Lung (tissue), 12 donors: Measurements from ENCODE around the gene TSR1. TPM values are rescaled to one million over a fixed set of nuclear protein-coding genes. Genes with fewer than 3 reads are reported as not detected.

Experiments
- ATAC-seq: fragments of 200-7000 bp; cut with Tn5 transposase; one replicate; pipeline ENCODE4 v1.9.1; 2020; ENCODE audit warnings: moderate number of reproducible peaks; ENCODE audit not compliant: insufficient read depth, low FRiP score
- DNase-seq, 3 donors: peaks; one replicate each; pipeline ENCODE4 v3.0.0-alpha.2; 2013 to 2017
- H3K27ac ChIP-seq, 2 donors: one replicate each; pipeline ENCODE4 v1.5.1; 2013; ENCODE audit warnings: mild to moderate bottlenecking in 2 of 2, moderate library complexity in 2 of 2, control low read depth in 1 of 2, inconsistent platforms in 1 of 2, low read depth in 1 of 2, low read length in 1 of 2
- H3K27me3 ChIP-seq, 3 donors: one replicate each; pipeline ENCODE4 v1.5.1; 2013; ENCODE audit warnings: low read length in 2 of 3; ENCODE audit not compliant: control insufficient read depth in 3 of 3, insufficient read depth in 3 of 3
- H3K36me3 ChIP-seq, 4 donors: one replicate each; pipeline ENCODE4 v1.5.1; 2013; ENCODE audit warnings: low read length in 4 of 4, mild to moderate bottlenecking in 1 of 4, moderate library complexity in 1 of 4; ENCODE audit not compliant: control insufficient read depth in 4 of 4, insufficient read depth in 4 of 4
- H3K4me1 ChIP-seq, 5 donors: one replicate each; pipeline ENCODE4 v1.5.1; 2013; ENCODE audit warnings: low read length in 5 of 5, mild to moderate bottlenecking in 2 of 5, moderate library complexity in 1 of 5; ENCODE audit not compliant: control insufficient read depth in 5 of 5, insufficient read depth in 5 of 5
- H3K4me3 ChIP-seq: one replicate; pipeline ENCODE4 v1.5.1; 2013; ENCODE audit warnings: mild to moderate bottlenecking, control low read depth, moderate library complexity
- H3K9ac ChIP-seq, 2 donors: one replicate each; pipeline ENCODE4 v1.5.1; 2013; ENCODE audit warnings: low read length in 2 of 2, control low read depth in 1 of 2; ENCODE audit not compliant: insufficient read depth in 1 of 2
- H3K9me3 ChIP-seq, 4 donors: one replicate each; pipeline ENCODE4 v1.5.1; 2013; ENCODE audit warnings: low read length in 3 of 4, mild to moderate bottlenecking in 1 of 4, moderate library complexity in 1 of 4; ENCODE audit not compliant: control insufficient read depth in 4 of 4, insufficient read depth in 3 of 4
- whole genome bisulfite sequencing, 2 donors: extraction: QIAGEN DNeasy Blood & Tissue Kit; methylation state at CpG; one replicate each; pipeline ENCODE4 v1.1.7; 2013; 5-methylcytosine and 5-hydroxymethylcytosine counted together
- polyA plus RNA-seq, 2 donors: library from polyadenylated mRNA; stranded (reverse); fragments of 200-250 nt; gene quantifications; one replicate each; pipeline ENCODE4 v1.2.1, GENCODE V29; 2013
- total RNA-seq, 2 donors: library from RNA; depleted of rRNA in 1 of 2; stranded (reverse); fragments of >200 nt in 1 of 2; gene quantifications; one replicate each; pipeline ENCODE4 v1.2.1, GENCODE V29; 2014 to 2021
- TF ChIP-seq, protein P1 (sequence below): IDR thresholded peaks from 2 replicates; pipeline ENCODE4 v1.5.1; 2012; ENCODE audit warnings: mild to moderate bottlenecking; ENCODE audit errors: control extremely low read depth, extremely low read depth
- donor health status: control.
- donor health status: control.
- donor health status: Bipolar disorder and iron deficiency.
- donor health status: healthy.
- donor health status: DM: yes; HTN: yes; CAD: no.

TSR1 gene
- total and polyA plus RNA-seq, 4 donors, result 11.8 to 24.1 (median 19.4) TPM

GRCh38 chr17:2337544-2338314 is 1.5 kb upstream of the TSR1 start:
- Histone ChIP-seq H3K4me3 (peak overlapping the region; percentile 74), H3K9ac (peak overlapping the region in 1 of 2 donors; percentile 74), H3K27me3 (no peaks in the 10 kb centered on the region), H3K9me3 (no peaks in the 10 kb centered on the region), H3K27ac (peak overlapping the region; percentile 77 to 87), H3K36me3 (peaks cover 4 to 28% (median 15%) of the 10 kb centered on the region in 4 donors), H3K4me1 (peaks cover 3 to 14% (median 6%) of the 10 kb centered on the region in 5 donors)
- ATAC-seq (peak; percentile 29), DNase-seq (peak; percentile 51 to 67 (median 58))
- 0 to 1% methylated on average over 51 to 92 of the region's 92 CpGs for WGBS, 2 donors
- TF ChIP-seq, protein P1, sequence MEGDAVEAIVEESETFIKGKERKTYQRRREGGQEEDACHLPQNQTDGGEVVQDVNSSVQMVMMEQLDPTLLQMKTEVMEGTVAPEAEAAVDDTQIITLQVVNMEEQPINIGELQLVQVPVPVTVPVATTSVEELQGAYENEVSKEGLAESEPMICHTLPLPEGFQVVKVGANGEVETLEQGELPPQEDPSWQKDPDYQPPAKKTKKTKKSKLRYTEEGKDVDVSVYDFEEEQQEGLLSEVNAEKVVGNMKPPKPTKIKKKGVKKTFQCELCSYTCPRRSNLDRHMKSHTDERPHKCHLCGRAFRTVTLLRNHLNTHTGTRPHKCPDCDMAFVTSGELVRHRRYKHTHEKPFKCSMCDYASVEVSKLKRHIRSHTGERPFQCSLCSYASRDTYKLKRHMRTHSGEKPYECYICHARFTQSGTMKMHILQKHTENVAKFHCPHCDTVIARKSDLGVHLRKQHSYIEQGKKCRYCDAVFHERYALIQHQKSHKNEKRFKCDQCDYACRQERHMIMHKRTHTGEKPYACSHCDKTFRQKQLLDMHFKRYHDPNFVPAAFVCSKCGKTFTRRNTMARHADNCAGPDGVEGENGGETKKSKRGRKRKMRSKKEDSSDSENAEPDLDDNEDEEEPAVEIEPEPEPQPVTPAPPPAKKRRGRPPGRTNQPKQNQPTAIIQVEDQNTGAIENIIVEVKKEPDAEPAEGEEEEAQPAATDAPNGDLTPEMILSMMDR, result no peak

- Histone ChIP-seq H3K27me3 (no peaks in the 10 kb centered on the region), H3K4me1 (peaks cover 3 to 14% (median 6%) of the 10 kb centered on the region in 5 donors), H3K9me3 (no peaks in the 10 kb centered on the region), H3K4me3 (peak within 1 kb of the TSS; percentile 74), H3K9ac (peak within 1 kb of the TSS; percentile 69 to 74), H3K36me3 (peaks cover 5 to 32% (median 19%) of the 10 kb centered on the region in 4 donors), H3K27ac (peak within 1 kb of the TSS; percentile 77 to 93)
- DNase-seq, result peak; percentile 80 to 87 (median 84)
- peak; percentile 42 for ATAC-seq
- 0 to 1% methylated on average over 59 to 77 of the region's 77 CpGs for WGBS, 2 donors
- TF ChIP-seq, protein P1, result no peak
These were observed 741 bp upstream of the TSR1 start, which contains the start of gene SGSM2 for GRCh38 chr17:2336852-2337543. SGSM2 (plus strand) TSS chr17:2337501; CDS start chr17:2337689, 188 bp downstream.

- no peaks in the 10 kb centered on the region for H3K9me3 ChIP-seq
- H3K27me3 ChIP-seq, result no peaks in the 10 kb centered on the region
- H3K27ac ChIP-seq, result peak overlapping the region; percentile 0 to 77
- WGBS, 2 donors, result 3 to 4% methylated on average over 17 of the region's 17 CpGs
- peaks cover 10 to 38% (median 29%) of the 10 kb centered on the region in 4 donors for H3K36me3 ChIP-seq
- no peak for ATAC-seq
- no peak for DNase-seq
- H3K9ac ChIP-seq, result peak overlapping the region; percentile 36 to 69
- peaks cover 3 to 14% (median 6%) of the 10 kb centered on the region in 5 donors for H3K4me1 ChIP-seq
- H3K4me3 ChIP-seq, result peak overlapping the region; percentile 84
- TF ChIP-seq, protein P1, result no peak
These were observed 487 bp downstream of the TSR1 start for GRCh38 chr17:2335726-2336214.
